GM23338 (cell line): ENCODE measurements around the gene BBOF1. TPM values are rescaled to one million over a fixed set of nuclear protein-coding genes. Genes with fewer than 3 reads are reported as not detected.

Source experiments
- ATAC-seq: fragments of 200-7000 bp; cut with Tn5 transposase; 3 replicates; pipeline ENCODE4 v1.9.1; 2020
- DNase-seq: peaks from one replicate; pipeline ENCODE4 v3.0.0-alpha.2; 2015; ENCODE audit warnings: low spot score
- H2AFZ ChIP-seq: fragments of 200-600 bp; sonication (generic); 2 replicates; pipeline ENCODE4 v1.8.0; 2016; ENCODE audit warnings: antibody characterized with exemption, mild to moderate bottlenecking, moderate library complexity
- H3F3A ChIP-seq: fragments of 200-600 bp; sonication (generic); replicated peaks from 2 replicates; pipeline ENCODE4 v1.8.0; 2017; ENCODE audit warnings: antibody characterized with exemption, mixed run types, low read depth
- H3K27ac ChIP-seq: fragments of 200-600 bp; sonication (generic); 2 replicates; pipeline ENCODE4 v1.6.1; 2016; ENCODE audit warnings: low read depth
- H3K27me3 ChIP-seq: fragments of 200-600 bp; sonication (generic); 2 replicates; pipeline ENCODE4 v1.8.0; 2016; ENCODE audit warnings: mild to moderate bottlenecking, mixed run types, moderate library complexity; ENCODE audit not compliant: insufficient read depth
- H3K36me3 ChIP-seq: fragments of 200-600 bp; sonication (generic); 2 replicates; pipeline ENCODE4 v1.8.0; 2016; ENCODE audit warnings: mild to moderate bottlenecking; ENCODE audit not compliant: insufficient read depth
- H3K4me1 ChIP-seq: fragments of 200-600 bp; sonication (generic); 2 replicates; pipeline ENCODE4 v1.8.0; 2016; ENCODE audit warnings: mild to moderate bottlenecking, moderate library complexity; ENCODE audit not compliant: insufficient read depth
- H3K4me2 ChIP-seq: fragments of 200-600 bp; sonication (generic); 2 replicates; pipeline ENCODE4 v1.7.1; 2017; ENCODE audit warnings: mixed run types
- H3K4me3 ChIP-seq: fragments of 200-600 bp; sonication (generic); 2 replicates; pipeline ENCODE4 v1.6.1; 2016; ENCODE audit warnings: mixed run types
- H3K79me2 ChIP-seq: fragments of 200-600 bp; sonication (generic); replicated peaks from 2 replicates; pipeline ENCODE4 v1.8.0; 2017; ENCODE audit warnings: mild to moderate bottlenecking; ENCODE audit not compliant: insufficient read depth
- H3K9me2 ChIP-seq: fragments of 200-600 bp; sonication (generic); 2 replicates; pipeline ENCODE4 v1.8.0; 2017; ENCODE audit not compliant: insufficient read depth
- H4K20me1 ChIP-seq: fragments of 200-600 bp; sonication (generic); replicated peaks from 2 replicates; pipeline ENCODE4 v1.8.0; 2017; ENCODE audit warnings: mild to moderate bottlenecking; ENCODE audit not compliant: insufficient read depth
- H3K27ac Mint-ChIP-seq: 2 replicates; pipeline ENCODE4 v1.8.0; 2020; ENCODE audit warnings: inconsistent platforms, mild to moderate bottlenecking, moderate library complexity, mixed read lengths
- H3K27me3 Mint-ChIP-seq: 3 replicates; pipeline ENCODE4 v1.8.0; 2022; ENCODE audit warnings: low read depth, mild to moderate bottlenecking, moderate library complexity, mixed read lengths, inconsistent platforms; ENCODE audit not compliant: insufficient read depth, poor library complexity
- H3K36me3 Mint-ChIP-seq: 3 replicates; pipeline ENCODE4 v1.8.0; 2021; ENCODE audit warnings: low read depth, mild to moderate bottlenecking, inconsistent platforms, moderate library complexity, mixed read lengths
- H3K4me1 Mint-ChIP-seq: 3 replicates; pipeline ENCODE4 v1.8.0; 2020; ENCODE audit warnings: mild to moderate bottlenecking, inconsistent platforms, mixed read lengths
- H3K4me3 Mint-ChIP-seq: 3 replicates; pipeline ENCODE4 v1.8.0; 2021; ENCODE audit warnings: moderate library complexity, mild to moderate bottlenecking, inconsistent platforms, mixed read lengths
- H3K9me3 Mint-ChIP-seq: 3 replicates; pipeline ENCODE4 v1.8.0; 2020; ENCODE audit warnings: moderate library complexity, mild to moderate bottlenecking, inconsistent platforms, mixed read lengths
- CREB1 ChIP-seq: fragments of 250-450 bp; sonication (Bioruptor Pico); IDR thresholded peaks from 2 replicates; pipeline ENCODE4 v1.5.0; 2020; ENCODE audit warnings: low read depth, mild to moderate bottlenecking, moderate library complexity
- CTCF ChIP-seq, 2 experiments: fragments of 200-600 bp in 1 of 2; sonication (generic) in 1 of 2; conservative IDR thresholded peaks; 2 replicates each; pipeline versions ENCODE4 v1.5.1 to v1.6.1; 2016 to 2017; ENCODE audit warnings: antibody characterized with exemption in 2 of 2, low read depth in 2 of 2, mild to moderate bottlenecking in 2 of 2, moderate library complexity in 1 of 2
- ETS1 ChIP-seq: IDR thresholded peaks from 2 replicates; pipeline ENCODE4 v1.6.1; 2016; ENCODE audit warnings: antibody characterized with exemption
- EZH2 ChIP-seq: fragments of 200-600 bp; sonication (generic); IDR thresholded peaks from one replicate; pipeline ENCODE4 v1.8.0; 2017; ENCODE audit warnings: antibody characterized with exemption, mild to moderate bottlenecking, low read depth; ENCODE audit not compliant: unreplicated experiment
- EZH2phosphoT487 ChIP-seq: fragments of 200-600 bp; sonication (generic); IDR thresholded peaks from one replicate; pipeline ENCODE4 v1.8.1; 2018; ENCODE audit warnings: antibody characterized with exemption; ENCODE audit not compliant: unreplicated experiment
- NANOG ChIP-seq: IDR thresholded peaks from 2 replicates; pipeline ENCODE4 v1.6.1; 2016; ENCODE audit warnings: antibody characterized with exemption, borderline replicate concordance
- POLR2AphosphoS5 ChIP-seq: IDR thresholded peaks from 2 replicates; pipeline ENCODE4 v1.6.1; 2016; ENCODE audit warnings: antibody characterized with exemption, low read depth
- REST ChIP-seq: IDR thresholded peaks from one replicate; pipeline ENCODE4 v1.6.1; 2018; ENCODE audit warnings: antibody characterized with exemption; ENCODE audit not compliant: unreplicated experiment
- STAT1 ChIP-seq: IDR thresholded peaks from one replicate; pipeline ENCODE4 v1.6.1; 2016; ENCODE audit warnings: antibody characterized with exemption; ENCODE audit not compliant: unreplicated experiment
- ZNF114 ChIP-seq: fragments of 250-450 bp; sonication (Bioruptor Pico); IDR thresholded peaks from 2 replicates; pipeline ENCODE4 v1.5.0; 2020; ENCODE audit warnings: mild to moderate bottlenecking, moderate library complexity
- ZNF331 ChIP-seq: fragments of 250-450 bp; sonication (Bioruptor Pico); IDR thresholded peaks from 2 replicates; pipeline ENCODE4 v1.5.0; 2020; ENCODE audit warnings: low read depth, mild to moderate bottlenecking, moderate library complexity
- long read RNA-seq: library from polyadenylated mRNA; unstranded; transcript quantifications from one replicate; pipeline ENCODE4 v2.0.0, GENCODE V29; 2020; ENCODE audit not compliant: unreplicated experiment
- polyA plus RNA-seq: library from polyadenylated mRNA; unstranded; fragments of >200 nt; fragmentation: Nextera tagmentation; extraction: Ambion mirVana; gene quantifications from 2 replicates; pipeline ENCODE4 v1.2.1, GENCODE V29; 2016
- total RNA-seq: library from RNA; depleted of rRNA; stranded (reverse); fragments of >200 nt; shearing (Covaris generic); gene quantifications from 2 replicates; pipeline ENCODE4 v1.2.3, GENCODE V29; 2014; rRNA removed

BBOF1 gene
- total RNA-seq: 0.24 TPM in 1 of 2 replicates, not detected in the other
- polyA plus RNA-seq: 0.40 and 0.53 TPM in 2 replicates
- long read RNA-seq, partial matches to known transcripts: 0 of 4 reads
- long read RNA-seq, other reads (novel, unspliced or antisense): 4 of 4 reads

GRCh38 chr14:74018586-74019407 is at the start of gene BBOF1, which contains the start of gene ENTPD5:
BBOF1 (plus strand) TSS chr14:74019349; CDS start chr14:74019479, 130 bp downstream.
ENTPD5 (minus strand) TSS chr14:74019288; CDS start chr14:73988102, 31,186 bp downstream.
- Histone ChIP-seq H3F3A (no peaks in the 10 kb centered on the region), H3K4me1 (no peaks in the 10 kb centered on the region; the same call in 1 of the 2 replicates), H3K9me2 (no peaks in the 10 kb centered on the region), H2AFZ (peak within 1 kb of the TSS; percentile 99), H3K79me2 (no peaks in the 10 kb centered on the region), H3K36me3 (no peaks in the 10 kb centered on the region), H3K4me3 (peak within 1 kb of the TSS; percentile 93), H4K20me1 (no peaks in the 10 kb centered on the region), H3K27ac (no peak within 1 kb of the TSS), H3K27me3 (peaks cover 9% of the 10 kb centered on the region), H3K4me2 (peak within 1 kb of the TSS; percentile 98)
- Mint-ChIP-seq H3K27ac (no peak within 1 kb of the TSS), H3K27me3 (peaks cover 14% of the 10 kb centered on the region), H3K4me3 (peak within 1 kb of the TSS; percentile 90), H3K36me3 (no peaks in the 10 kb centered on the region), H3K9me3 (no peaks in the 10 kb centered on the region), H3K4me1 (no peaks in the 10 kb centered on the region; the same call in 2 of the 3 replicates)
- TF ChIP-seq POLR2AphosphoS5: peak; percentile 62
- no peak for TF ChIP-seq STAT1
- peak; percentile 77 for TF ChIP-seq CREB1 (CRISPR knock-in tag)
- DNase-seq (peak; percentile 76), ATAC-seq (peak; percentile 82)

- Mint-ChIP-seq H3K27ac (no peak overlapping the region), H3K27me3 (no peaks in the 10 kb centered on the region), H3K4me3 (no peak overlapping the region), H3K9me3 (no peaks in the 10 kb centered on the region), H3K4me1 (peaks cover 5% of the 10 kb centered on the region; the same call in 1 of the 3 replicates), H3K36me3 (no peaks in the 10 kb centered on the region; the same call in 2 of the 3 replicates)
- Histone ChIP-seq H3K4me3 (no peak overlapping the region), H3K27me3 (no peaks in the 10 kb centered on the region), H3K9me2 (no peaks in the 10 kb centered on the region), H3F3A (no peaks in the 10 kb centered on the region), H3K79me2 (no peaks in the 10 kb centered on the region), H3K4me1 (no peaks in the 10 kb centered on the region), H2AFZ (no peak overlapping the region), H3K4me2 (no peak overlapping the region), H3K27ac (no peak overlapping the region), H3K36me3 (no peaks in the 10 kb centered on the region), H4K20me1 (no peaks in the 10 kb centered on the region; the same call in 1 of the 2 replicates)
- no peak for ATAC-seq
- DNase-seq: no peak
- TF ChIP-seq ZNF114 (no peak), ZNF331 (CRISPR knock-in tag) (no peak), EZH2phosphoT487 (no peak), EZH2 (no peak), CTCF (conservative IDR thresholded peaks at IDR 0.05; ENCODE audit: low read depth in 2 of 2) (no peak), STAT1 (no peak), NANOG (no peak), ETS1 (no peak), CREB1 (CRISPR knock-in tag) (no peak), REST (no peak)
These were observed 45.7 kb upstream of the BBOF1 start for GRCh38 chr14:73973497-73973896.
